HG03280 (cell line): Measurements from ENCODE around the gene CREB3.

Experiments
- ATAC-seq: cut with Tn5 transposase; IDR thresholded peaks from one replicate; pipeline ENCODE4 v1.9.1; 2021; ENCODE audit warnings: mild to moderate bottlenecking, moderate library complexity; ENCODE audit not compliant: unreplicated experiment

CREB3 gene, protein sequence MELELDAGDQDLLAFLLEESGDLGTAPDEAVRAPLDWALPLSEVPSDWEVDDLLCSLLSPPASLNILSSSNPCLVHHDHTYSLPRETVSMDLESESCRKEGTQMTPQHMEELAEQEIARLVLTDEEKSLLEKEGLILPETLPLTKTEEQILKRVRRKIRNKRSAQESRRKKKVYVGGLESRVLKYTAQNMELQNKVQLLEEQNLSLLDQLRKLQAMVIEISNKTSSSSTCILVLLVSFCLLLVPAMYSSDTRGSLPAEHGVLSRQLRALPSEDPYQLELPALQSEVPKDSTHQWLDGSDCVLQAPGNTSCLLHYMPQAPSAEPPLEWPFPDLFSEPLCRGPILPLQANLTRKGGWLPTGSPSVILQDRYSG

DNA sequence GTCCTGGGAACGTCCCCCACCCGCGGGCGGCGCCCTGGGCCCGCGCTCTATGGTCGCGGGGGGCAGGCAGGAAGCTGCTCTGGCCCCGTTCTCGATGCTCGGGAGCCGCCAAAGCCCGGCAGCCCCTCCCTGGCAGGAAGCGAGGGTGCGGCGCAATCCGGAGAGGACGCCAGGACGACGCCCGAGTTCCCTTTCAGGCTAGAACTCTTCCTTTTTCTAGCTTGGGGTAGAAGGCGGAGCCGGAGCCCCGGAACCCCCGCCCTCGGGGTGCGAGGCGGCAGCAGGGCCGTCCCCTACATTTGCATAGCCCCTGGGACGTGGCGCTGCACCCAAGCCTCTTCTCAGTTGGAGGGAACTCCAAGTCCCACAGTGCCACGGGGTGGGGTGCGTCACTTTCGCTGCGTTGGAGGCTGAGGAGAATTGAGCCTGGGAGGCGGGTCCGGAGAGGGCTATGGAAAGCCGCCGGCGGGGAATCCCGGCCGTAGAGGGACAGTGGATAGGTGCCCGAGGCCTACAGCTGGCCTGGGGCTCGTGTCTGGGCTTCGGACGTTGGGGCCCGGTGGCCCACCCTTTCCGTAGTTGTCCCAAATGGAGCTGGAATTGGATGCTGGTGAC is at the start of gene CREB3, which contains the start of gene TLN1:
Gene CREB3 (plus strand): TSS at position 482 of the 615 bp plus-strand sequence. CDS start 107 bp downstream, at position 589.
Gene TLN1 (minus strand): TSS at position 11 of the 615 bp plus-strand sequence. CDS start 6,501 bp downstream, outside the sequence.
- ATAC-seq, result peak; percentile 80

DNA sequence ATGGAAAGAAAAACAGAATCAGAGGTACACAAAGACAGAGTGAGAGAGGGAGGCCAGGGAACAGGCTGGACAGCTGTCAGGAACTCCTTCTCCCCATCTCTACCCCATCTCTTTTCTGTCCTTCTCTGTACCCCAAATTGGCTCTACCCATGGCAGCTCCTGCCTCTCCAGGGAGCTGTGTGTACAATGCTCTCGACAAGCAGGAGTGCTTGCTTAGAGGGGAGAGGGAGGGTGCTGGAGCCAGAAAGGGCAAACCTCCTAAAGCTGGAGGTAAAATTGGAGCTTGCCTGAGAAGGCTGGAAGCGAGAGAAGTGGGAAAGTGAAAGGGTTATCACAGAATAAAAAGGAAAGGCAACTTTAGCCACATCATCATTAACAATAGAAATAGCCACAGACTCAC is 49.1 kb upstream of the CREB3 start:
- no peak for ATAC-seq

DNA sequence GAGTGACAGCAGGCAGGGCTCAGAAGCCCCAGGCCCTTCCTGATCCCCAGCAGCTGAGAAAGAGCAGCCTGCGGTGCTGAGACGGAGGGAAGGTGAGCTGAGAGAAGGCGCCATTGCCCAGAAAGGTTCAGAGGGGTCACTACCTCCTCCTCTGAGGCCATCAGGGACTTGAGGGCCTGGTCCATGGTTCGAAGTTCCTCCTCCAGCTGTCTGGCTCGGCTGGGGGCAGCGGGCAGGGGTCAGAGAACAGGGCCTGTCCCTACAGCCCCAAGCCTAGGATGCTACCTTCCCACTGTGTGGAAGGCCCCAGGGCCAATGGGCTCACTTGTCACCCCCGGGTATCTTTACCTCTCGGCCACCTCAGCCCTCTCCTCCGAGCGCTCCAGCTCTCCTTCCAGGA is 47.5 kb upstream of the CREB3 start:
- ATAC-seq, result no peak

DNA sequence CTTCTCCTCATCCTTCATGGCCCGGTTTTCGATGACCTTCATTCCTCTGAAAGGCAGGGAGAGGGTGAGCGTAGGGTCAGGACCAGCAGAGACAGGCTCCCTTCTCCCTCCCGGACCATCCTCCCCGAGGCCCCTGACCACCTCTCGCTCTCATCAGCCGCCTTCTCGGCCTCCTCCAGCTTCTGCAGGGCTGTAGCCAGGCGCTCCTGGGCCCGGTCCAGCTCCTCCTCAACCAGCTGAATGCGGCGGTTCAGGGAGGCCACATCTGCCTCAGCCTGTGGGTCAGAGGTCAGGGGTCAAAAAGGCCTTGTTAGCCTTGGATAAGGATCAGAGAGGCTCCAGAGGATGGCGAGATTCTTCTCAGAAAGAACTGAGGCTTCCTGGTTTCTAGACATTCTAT is 47.0 kb upstream of the CREB3 start:
- no peak for ATAC-seq

DNA sequence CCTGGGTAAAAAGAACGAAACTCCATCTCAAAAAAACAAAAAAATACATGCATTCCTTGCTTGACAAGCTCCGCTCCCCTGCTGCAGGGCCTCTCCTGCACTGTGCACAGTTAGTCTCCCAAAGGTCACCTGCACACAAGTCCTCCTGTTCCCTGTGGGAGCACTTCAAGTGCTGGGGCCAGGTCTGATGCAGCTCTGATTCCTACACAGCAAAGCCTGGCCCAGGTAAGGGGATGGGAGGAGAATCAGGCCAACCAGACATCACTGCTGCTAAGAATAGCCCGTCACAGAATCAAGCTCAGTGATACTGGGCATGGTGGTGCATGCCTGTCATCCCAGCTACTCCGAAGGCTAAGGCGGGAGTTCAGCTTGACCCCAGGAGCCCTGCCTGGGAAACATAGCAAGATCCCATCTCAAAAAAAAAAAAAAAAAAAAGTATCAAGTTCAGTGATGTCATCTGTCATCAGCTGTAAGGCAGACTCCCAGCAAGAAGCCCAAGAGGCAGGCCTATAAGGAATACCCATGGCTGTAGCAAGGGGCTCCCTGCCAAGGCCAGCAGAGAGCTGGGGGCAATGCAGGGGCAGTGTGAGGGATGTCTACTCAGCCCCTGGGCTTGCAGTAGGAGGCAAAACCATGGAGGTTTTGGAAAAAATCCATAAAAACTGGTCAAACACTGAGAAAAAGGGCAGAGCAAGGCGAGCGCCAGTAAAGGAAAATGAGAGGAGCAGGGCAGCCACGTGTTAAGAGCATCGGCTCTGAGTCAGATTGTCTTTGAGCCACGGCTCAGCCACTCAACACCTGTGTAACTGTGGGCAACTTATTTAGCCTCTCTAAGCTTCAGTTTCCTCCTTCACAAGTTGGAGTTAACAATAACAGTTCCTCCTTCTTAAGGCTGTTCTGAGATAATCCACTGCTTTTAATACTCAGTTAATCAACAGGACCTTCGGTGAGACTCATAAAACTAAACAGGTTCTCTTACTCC is 46.0 kb upstream of the CREB3 start:
- no peak for ATAC-seq

DNA sequence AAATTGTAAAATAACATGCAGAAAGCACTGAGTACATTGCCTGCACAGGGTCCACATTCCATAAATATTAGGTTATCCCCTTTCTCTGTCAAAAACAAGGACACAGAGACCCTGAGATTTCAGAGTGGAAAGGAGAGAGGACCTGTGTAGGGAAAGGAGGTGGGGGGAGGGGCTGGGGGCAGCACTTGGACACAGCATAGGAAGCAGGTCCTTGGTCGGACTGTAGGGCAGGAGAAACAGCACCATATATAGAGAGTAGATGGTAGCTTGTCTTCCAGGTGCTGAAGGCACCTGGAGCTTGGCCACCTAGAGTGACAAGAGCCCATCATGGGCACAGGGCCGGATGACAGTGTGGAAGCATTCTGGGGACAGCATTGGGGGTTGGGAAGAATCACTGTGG is 45.2 kb upstream of the CREB3 start:
- ATAC-seq, result no peak

DNA sequence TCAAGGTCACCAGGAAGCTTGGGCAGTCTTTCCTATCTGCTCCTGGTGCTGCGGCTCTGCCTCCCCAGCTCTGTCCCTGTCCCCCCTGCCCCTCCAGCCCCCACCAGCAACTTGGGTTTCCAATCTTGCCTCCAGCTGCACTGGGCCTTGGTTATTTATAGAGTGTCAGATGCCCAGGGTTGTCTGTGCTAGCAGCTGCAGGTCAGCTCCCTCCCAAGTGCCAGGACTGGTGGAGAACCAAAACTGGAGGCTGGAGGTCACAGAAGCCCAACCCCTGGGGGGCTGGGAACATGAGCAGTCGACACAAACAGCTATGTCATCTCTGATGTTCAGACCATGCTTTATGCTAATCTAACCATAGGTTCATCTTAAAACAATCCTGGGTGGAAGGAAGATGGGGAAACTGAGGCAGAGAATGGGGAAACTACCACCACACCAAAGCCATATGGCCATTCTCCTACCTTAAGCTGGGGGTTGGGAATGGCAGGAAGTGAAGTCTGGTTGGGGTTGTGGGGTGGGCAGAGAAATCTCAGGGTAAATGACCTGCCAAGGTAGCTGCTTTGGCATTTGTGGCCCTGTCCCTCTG is 44.4 kb upstream of the CREB3 start:
- no peak for ATAC-seq

DNA sequence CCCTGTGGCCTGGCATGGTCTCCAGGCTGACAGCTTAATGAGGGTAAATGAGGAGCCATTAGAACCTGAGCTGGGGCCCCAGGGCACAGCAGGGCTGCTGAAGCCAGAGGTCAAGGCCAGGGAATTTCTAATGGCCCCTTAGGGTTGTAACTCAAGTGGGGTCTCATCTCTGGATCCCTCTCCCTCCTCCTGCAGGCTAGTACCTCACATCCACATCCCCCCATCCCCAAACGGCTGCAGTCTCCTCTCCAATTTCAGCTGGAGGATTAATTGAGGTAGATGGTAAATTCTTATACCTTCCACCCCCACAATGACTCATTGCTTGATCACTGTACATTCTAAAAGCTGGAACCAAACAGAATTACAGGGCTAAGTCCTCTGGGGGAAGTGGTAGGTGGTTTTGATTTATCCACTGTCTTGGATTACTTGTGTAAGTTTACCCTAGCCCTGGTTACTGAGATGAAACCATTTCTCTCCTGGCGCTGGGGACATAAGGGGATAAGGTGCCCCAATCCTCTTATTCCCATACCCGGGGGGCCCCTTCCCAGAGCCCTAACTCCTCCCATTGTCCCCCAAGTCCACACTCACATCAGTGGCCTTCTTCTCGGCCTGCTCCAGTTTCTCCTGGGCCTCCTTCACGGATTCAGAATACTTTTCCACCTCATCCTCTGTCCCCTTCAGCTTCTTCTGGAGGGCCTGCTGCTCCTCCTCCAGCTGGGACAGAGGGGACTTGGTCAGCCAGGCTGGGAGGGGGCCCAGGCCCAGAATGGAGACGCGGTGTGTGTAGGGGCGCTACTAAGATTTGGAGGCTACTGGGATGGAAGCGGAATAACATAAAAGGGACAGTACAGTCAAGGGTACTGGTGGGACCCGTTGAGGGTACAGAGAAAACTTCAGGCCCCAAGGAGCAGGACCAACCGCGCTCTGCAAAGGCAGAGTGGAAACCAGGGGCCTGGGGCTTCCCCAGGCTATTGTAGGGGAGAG is 43.6 kb upstream of the CREB3 start:
- ATAC-seq, result no peak

DNA sequence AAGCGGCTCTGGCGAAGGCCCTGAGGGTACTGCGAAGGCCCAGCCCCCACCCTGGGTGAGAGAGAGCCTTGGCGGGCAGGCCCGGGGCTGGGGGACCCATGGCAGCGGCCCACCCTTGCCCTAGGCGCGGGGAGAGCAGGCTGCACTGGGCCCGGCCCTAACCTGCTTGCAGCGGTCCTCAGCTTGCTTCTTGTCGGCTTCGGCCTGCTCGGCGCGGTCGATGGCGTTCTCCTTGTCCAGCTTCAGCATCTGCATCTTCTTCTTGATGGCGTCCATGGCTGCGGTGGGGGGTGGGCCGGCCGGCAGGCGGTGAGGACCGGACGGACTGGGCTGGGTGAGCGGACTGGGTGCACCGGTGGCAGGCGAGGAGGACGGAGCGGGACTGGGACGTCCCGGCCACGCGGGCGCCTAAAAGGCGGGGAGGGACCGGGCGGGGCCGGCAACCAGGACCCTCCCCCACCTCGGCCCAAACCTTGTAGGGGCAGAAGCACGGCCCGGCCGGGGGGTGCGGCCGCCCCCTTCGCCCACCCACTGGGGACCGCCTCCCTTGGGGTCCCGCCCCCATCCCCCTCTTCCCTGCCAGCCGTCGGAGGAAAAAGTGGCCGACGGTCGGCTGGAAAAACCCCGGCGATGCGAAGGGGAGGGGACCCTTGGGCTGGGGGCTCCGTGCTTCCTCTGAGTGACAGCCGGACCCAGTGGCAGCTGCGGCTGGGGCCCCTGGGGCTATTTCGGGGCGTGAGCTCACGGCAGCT is 42.7 kb upstream of the CREB3 start, which contains the start of gene TPM2:
Gene TPM2 (minus strand): TSS at position 384 of the 752 bp plus-strand sequence. CDS start 108 bp downstream, at position 276.
- ATAC-seq, result no peak

DNA sequence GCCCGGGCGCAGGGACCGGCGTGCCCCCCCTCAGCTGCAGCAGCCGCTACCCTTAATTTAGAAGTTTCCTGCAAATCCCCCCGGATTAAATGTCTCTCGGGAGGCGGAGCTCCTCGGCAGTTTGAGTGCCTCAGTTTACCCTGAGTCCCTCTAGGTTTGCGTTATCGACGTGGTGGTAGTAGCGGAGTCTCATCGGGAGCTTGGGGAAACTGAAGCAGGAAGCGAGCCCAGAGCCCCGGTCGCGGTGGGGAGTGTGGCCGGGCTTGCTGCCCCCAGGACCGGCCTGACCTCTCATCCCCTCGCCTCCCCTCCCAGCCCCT is 42.2 kb upstream of the CREB3 start:
- ATAC-seq, result no peak

DNA sequence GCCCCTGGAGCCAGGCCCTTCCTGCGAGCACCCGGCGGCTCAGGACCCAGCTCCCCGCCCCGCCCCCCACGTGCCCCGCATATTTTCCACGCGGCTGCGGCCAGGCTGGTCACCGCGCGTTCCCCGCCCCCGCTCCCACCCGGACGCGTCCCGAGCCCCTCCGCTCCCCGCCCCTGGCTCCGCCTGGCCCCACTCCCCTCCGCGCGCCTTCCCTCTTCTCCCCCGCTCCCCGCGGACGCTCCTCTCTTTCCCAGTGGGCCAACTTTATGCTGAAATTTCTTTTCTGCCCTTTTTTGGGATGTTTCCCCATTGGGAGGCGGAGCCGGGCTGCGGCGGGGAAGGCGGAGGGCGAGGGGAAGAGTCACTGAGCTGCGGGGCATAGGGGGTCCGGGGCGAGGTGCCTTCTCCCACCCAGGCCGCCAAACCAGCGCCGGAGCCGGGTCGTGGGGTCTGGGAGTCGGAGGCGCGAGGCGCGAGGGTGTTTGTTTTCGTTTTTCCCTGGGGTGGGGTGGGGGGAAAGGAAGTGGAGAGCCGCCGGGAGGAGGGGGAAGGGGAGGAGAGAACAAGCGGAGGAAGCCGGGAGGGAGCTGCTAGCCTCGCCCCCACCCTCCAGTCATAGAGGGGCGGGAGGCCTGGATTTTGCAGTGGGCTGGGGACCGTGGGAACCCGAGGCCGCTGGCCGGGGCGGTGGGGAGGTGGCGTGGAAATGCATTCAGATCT is 41.7 kb upstream of the CREB3 start:
- ATAC-seq, result no peak

DNA sequence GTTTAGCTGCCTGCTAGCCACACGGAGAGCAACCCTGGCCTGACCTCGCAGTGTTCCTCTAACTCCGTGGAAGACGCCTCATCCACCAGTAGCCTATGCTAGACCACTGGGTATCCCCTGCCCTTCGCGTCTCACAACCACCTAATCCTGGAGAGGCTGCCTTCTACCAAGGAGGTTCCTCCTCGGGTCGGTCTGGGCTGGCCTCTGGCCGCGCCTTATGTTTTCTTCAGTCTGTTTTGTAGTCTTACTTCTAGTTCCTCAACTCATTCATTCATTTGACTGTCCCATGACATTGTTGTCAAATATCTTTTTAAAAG is 41.2 kb upstream of the CREB3 start:
- no peak for ATAC-seq

DNA sequence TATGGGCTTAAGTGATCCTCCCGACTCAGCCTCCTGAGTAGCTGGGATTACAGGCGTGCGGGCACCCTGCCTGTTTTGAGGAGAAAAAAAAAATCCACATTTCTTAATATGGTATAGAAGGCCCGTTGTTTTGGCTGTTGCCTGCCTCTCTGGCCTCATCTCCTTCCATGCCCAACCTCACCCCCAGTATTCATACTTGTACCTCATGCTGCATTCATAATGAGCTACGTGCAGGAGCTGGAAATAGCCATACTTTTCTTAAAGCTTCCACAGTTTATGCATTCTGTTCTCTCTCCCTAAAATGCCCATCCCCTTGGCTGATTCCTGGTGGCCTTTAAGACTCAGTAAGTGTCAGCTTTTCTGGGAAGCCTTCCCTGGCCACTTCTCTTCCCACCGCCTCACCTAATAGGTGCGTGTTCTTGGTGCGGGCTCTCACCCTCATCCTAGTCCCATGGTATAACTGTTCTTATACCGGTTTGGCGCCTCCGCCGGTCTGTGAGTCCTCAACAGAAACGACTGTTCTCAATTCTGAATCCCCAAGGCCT is 40.6 kb upstream of the CREB3 start:
- no peak for ATAC-seq

DNA sequence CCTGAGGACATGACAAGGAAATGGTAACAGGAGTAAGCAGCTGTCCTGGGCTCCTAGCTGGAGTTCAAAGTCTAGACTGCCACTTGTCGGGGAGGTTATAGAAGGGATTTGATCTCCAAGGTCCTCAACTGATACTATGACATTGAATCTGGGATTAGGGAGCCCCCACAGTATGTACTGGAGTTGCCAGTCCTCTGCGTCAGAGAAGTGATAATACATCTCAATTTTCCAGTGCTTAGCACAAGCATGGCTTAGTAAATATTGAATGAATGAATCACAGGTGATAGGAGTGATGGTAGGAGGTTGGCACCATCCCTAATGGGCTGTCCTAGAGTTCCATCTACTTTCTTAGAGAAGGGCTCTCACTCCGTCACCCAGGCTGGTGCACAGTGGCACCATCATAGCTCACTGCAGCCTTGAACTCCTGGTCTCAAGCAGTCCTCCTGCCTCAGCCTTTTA is 36.5 kb upstream of the CREB3 start:
- no peak for ATAC-seq

DNA sequence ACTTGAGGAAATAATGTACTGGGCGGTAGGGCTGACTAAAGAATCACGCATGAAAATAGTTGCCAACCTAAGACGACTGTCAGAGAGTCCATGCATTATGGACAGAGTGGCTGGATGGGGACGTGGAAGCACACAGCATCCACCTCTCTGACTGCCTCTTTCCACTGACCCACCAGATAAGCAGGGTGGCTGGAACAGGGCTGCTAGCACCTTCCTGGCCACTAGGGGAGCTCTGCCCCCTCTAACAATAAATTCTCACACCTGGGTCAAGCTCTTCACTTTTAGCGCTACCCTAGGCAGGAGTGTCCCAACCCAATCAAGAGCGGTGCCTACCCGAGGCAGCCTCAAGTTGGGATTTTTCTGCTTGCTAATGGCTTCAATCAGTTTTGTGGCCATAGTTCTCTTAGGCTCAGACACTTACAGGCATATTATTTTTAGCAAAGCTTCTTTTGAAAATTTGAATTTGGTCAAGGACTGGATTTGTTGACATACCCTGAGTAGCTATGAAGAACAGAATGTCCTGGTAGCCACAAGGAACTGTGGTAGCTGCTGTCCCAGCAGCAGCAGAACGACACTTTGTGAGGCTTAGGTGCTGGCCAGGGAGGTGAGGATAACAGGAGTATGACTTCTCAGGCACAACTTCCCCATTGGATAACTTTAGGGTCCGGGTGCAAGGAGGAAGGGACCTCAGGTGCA is 35.8 kb upstream of the CREB3 start:
- peak; percentile 80 for ATAC-seq

DNA sequence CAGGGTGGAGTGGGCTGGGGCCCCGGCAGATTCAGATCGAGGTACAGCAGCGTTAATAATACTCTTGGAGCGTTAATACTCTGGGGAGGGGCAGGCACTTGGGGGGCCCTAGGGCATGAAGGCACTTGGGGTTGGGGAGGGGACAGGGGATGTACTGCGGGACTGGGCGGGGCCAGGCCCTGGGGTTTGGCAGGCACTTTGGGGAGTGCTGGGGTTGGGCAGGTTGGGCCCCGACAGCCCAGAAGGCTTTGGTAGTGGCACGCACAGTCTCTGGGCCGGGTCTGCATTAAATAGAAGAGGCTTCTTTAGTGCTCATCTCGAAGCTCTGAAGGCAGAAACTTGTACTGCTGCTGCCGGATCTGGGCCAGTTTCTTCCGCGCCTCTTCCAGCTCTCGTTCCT is 35.0 kb upstream of the CREB3 start:
- no peak for ATAC-seq

DNA sequence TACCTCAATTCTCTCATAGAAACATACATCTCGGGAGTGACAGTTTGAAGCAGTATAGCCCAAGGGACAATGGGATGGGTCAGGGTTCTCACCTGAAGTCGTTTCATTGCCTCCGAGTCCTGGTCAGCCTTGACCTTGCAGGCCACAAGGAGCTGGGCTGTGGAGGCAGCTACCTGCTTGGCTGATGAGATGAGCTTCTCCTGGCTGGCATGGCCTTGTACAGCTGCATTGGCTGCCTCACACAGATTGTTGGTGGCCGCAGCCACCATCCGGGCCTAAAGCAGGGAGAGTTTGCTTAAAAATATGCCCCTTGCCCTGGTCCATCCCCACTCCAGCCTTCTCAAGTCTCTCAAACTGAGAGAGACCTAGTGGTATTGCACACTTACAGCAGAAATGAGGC is 34.2 kb upstream of the CREB3 start:
- ATAC-seq, result no peak

DNA sequence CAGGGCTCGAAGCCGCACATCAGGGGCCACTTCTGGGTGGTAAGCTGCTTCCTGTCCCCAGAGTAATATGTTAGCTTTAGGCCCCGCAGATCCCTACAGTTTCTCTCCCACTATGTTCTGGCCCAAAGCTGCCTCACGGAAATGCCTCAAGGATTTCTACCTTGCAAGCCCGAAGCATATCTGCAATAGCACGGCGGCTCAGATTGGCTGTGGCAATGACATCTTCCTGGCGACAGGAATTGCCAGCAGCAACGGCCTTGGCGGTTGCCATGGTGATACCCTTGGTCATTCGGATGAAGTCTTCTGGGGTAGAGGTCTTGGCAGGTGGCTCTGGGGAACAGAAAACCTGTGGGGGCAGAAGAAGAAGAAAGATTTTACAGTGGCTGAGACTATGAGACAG is 32.4 kb upstream of the CREB3 start:
- no peak for ATAC-seq
